HG03095 (cell line): ENCODE measurements around the gene PHF23.

ENCODE experiments used
- ATAC-seq: cut with Tn5 transposase; IDR thresholded peaks from one replicate; pipeline ENCODE4 v1.9.1; 2021; ENCODE audit warnings: moderate library complexity; ENCODE audit not compliant: unreplicated experiment

Gene PHF23

DNA sequence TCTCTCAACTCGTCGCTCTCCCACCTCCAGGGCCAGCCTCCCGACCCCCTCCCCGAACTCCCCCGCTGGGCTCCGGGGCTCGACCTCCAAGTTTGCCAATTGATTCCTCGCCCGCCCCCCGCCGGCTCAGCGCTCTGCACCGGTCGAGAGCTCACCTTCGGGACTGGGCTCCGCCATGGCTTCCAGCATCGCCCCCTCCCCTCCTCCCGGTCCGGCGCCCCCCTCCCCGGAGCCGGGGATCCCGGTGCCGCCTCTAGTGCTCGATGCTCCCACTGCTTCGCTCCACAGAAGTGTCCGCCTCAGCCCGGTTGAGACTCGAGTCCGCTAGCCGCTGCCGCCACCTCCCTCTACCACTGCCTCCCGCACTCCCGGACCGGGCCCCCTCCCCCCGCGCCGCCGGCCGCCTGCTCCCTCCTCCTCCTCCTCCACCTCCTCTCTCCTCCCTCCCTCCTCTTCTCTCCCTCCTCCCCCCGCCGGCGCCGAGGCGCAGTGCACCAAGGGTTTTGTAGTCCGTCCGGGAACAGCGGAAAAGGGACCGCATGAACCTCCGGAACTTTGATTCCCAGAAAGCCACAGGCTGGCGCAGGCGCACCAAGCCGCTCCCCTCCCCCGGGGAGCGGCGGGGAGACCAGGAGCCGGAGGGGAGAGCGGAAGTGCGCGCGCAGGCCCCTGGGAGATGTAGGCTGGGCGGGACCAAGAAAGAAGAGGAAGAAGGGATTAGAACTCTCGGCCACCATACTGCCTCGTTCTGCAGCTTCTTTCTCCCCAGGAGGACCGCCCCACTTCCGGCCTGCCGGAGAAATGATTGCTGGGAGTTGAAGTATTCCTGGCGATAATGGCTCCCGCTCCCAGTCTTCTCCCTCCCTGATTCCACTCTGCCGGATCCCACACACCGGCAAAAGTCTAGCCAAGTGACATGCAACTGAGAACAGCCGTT, at the start of gene PHF23:
Gene PHF23 (minus strand): TSS at position 367 of the 937 bp plus-strand sequence. CDS start 178 bp downstream, at position 189.
- ATAC-seq: peak; percentile 34

DNA sequence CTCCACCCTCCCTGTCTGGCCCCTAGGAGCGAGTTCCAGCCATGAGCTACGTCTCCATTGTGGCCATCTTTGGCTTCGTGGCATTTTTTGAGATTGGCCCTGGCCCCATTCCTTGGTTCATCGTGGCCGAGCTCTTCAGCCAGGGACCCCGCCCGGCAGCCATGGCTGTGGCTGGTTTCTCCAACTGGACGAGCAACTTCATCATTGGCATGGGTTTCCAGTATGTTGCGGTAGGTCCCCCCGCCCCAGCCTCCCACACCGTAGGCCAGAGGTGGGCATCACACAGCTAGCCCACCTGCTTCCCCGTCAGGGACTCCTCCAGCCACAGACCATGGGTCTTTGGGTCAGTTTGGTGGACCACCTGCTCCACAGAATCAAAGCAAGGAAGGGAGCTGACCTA, 46.4 kb upstream of the PHF23 start:
- ATAC-seq: no peak

DNA sequence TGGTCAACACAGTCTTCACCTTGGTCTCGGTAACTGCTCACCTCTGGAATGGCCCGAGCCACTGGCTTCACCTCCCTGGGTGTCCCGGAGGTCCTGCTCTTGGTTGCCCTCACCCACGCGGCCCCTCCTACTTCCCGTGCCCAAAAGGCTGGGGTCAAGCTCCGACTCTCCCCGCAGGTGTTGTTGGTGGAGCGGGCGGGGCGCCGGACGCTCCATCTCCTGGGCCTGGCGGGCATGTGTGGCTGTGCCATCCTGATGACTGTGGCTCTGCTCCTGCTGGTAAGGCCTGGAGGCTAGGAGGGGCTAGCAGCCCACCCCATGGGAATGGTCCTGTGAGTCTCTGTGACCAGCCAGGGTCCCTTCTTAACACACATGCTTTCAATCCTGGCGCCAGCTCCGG, 45.7 kb upstream of the PHF23 start:
- ATAC-seq: no peak

DNA sequence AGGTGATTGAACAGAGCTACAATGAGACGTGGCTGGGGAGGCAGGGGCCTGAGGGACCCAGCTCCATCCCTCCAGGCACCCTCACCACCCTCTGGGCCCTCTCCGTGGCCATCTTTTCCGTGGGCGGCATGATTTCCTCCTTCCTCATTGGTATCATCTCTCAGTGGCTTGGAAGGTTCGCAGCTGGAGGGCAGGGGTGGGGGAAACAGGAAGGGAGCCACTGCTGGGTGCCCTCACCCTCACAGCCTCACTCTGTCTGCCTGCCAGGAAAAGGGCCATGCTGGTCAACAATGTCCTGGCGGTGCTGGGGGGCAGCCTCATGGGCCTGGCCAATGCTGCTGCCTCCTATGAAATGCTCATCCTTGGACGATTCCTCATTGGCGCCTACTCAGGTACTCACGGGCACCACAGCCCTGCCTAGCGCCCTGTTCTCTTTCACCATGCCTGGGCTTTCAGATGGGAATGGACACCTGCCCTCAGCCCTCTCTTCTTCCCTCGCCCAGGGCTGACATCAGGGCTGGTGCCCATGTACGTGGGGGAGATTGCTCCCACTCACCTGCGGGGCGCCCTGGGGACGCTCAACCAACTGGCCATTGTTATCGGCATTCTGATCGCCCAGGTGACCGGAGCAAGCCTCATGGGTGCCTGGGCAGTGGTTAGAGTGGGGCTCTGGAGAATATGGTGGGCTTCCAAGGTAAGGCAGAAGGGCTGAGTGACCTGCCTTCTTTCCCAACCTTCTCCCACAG, 44.4 kb upstream of the PHF23 start:
- no peak for ATAC-seq

DNA sequence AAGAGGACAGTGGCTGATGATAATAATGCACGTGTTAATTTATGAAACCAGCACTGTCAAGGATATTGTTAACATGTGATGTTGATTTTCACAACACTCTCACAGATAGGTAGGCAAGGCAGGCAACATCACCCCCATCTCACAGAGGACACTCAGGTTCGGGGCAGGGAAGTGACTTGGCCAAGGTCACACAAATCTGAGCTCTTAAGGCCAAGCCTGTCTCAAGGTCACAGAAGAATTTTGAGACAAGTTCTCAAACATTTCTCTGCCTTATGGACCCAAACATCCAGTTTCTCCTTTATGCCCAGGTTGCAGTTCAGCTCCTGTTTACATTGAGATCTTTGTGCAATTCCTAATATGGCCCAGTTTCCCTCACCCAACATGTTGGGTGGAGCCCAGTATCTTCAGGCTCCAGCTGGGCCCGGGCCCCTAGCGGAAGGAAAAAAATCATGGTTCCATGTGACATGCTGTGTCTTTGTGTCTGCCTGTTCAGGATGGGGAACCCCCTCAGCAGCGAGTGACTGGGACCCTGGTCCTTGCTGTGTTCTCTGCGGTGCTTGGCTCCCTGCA, 43.6 kb upstream of the PHF23 start:
- ATAC-seq: no peak

DNA sequence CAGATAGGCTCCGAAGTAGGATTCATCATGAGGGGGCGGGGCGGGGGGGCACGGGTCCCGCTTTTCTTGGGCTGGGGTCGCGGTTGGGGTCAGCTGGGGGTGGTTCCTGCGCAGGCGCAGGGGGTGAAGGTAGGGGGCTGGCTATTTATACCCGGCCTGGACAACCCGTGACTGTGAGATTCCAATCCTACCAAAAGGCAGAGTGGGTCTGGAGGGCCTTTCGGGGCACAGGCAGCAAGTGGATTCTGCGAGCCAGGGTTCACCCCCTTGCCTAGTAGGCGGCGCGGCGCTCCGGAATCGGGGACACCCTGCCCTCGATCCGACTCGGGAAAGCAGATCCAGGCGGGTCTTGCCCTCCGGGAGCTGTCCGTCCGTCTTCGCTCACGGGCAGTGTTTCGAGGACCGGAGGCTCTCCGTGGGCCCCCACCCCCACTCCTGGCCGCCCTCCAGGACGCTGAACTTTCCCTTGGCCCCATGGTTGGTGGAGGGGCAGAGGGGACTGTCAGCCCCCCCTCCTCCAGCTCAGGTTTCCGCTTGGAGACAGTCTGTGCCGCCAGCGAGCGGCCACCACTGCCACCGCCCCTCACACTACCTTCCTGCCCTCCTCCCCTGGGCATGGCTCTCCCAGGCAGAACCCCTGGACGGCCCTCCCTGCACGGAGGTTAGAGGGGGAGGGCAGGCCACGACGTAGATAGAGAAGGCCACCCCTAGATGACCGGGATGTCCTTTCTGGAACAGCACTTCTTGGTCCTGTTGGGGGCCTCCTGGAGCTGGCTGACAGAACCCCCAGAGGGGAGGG, 42.9 kb upstream of the PHF23 start:
- no peak for ATAC-seq

DNA sequence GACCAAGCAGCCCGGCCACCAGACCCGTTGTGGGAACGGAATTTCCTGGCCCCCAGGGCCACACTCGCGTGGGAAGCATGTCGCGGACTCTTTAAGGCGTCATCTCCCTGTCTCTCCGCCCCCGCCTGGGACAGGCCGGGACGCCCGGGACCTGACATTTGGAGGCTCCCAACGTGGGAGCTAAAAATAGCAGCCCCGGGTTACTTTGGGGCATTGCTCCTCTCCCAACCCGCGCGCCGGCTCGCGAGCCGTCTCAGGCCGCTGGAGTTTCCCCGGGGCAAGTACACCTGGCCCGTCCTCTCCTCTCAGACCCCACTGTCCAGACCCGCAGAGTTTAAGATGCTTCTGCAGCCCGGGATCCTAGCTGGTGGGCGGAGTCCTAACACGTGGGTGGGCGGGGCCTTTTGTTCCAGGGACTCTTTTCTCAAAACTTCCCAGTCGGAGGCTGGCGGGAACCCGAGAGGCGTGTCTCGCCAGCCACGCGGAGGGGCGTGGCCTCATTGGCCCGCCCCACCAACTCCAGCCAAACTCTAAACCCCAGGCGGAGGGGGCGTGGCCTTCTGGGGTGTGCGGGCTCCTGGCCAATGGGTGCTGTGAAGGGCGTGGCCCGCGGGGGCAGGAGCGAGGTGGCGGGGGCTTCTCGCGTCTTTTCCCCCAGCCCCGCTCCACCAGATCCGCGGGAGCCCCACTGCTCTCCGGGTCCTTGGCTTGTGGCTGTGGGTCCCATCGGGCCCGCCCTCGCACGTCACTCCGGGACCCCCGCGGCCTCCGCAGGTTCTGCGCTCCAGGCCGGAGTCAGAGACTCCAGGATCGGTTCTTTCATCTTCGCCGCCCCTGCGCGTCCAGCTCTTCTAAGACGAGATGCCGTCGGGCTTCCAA, 42.1 kb upstream of the PHF23 start, which contains the start of gene SLC2A4:
Gene SLC2A4 (plus strand): TSS at position 645 of the 879 bp plus-strand sequence. CDS start 217 bp downstream, at position 862.
- no peak for ATAC-seq

DNA sequence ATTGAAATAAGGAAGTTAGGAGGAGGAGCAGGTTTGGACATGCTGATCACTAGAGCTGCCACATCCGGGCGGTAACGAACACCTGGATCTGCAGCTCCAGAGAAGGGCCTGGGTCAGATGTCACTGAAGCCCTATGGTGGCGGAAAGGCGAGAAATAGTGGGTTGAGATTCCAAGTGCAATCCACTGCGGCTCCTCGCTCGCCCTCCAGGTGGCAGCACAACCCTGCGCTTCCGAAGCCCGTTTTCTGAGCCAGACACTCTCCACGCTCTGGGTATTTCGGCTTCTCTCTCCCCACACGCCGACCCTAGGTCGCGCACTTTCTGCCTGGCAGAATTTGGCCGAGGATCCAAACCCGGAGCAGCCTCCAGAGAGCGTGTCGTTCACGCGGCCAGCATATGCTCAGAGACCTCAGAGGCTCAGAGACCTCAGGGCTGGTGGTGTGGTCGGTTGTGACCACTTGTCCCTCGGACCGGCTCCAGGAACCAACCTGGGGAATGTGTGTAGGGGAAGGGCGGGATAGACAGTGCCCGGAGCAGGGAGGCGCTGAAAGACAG, 41.3 kb upstream of the PHF23 start:
- ATAC-seq: peak; percentile 63

DNA sequence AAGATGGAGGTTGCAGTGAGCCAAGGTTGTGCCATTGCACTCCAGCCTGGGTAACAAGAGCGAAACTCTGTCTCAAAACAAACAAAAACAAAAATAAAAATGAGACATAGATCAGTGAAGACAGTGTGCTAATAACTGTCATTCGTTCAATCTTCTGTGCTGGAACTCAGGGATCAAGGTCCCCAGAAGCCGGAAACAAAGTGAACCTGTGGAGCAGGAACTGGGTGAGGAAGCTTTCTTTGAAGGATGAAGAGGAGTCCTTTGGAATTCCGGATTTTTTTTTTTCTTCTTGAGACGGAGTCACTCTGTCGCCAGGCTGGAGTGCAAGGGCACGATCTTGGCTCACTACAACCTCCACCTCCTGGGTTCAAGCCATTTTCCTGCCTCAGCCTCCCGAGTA, 40.2 kb upstream of the PHF23 start:
- ATAC-seq: no peak

DNA sequence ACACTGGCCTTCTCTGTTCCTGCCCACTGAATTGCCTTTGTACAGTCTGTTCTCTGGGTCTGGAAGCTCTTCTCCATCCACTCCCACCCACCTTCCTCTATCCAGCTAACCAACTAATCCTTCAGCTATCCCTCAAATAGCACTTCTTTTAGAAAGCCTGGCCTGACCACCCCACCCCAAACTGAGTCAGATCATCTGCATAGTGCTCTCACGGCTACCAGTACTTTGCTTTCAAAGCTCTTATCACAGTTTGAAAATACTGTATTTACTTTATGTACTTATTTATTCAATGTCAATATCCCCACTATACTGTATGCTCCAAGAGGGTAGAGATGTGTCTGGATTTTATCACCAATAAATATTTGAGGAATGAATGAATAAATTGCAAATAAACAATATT, 27.5 kb upstream of the PHF23 start:
- no peak for ATAC-seq

DNA sequence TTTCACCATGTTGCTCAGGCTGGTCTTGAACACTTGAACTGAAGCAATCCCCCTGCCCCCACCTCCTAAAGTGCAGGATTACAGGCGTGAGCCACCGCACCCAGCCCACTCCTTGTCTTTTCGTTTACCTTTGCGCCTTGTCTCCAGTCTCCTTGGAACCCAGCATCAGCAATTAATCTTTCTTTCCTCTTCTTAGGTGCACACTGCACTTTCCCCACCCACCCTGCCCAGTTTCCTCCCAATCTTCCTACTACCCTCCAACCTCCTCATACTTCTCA, 24.5 kb upstream of the PHF23 start:
- no peak for ATAC-seq

DNA sequence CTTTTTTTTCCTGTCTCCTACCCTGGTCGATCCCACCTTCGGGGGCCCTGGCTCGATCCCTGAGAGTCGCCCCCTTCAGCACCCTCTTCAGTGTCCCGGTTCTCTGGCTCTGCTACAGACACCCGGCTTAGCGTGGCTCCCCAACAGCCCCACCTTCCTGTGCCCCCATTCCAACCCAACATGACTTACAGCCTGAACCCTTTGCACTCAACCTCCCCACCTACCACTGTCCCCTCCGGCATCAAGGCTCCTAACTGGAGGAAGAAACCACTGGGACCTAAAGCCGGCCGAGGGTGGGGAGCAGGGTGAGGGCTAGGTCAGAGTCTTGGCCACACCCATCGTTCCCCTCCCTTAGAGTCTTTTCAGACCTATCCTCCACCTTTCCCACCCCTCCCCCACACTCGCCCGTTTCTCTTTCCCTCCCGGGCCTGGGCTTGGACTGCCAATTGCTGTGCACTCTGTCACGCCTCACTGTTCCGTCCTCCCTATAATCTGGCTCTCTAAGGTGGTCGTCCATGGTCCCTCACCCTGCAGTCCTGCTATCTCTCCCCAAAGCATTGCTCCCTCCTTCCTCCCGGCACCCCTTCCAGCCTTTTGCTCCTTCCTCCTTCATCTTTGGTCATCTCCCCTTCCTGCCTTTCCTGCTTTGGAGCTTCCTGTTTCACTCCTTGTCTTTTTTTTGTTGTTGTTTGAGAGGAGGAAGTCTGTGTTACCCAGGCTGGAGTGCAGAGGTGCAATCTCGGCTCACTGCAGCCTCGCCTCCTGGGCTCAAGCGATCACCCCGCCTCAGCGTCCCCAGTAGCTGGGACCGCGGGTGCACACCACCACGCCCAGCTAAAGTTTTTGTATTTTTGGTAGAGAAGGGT, 23.9 kb upstream of the PHF23 start:
- ATAC-seq: no peak

DNA sequence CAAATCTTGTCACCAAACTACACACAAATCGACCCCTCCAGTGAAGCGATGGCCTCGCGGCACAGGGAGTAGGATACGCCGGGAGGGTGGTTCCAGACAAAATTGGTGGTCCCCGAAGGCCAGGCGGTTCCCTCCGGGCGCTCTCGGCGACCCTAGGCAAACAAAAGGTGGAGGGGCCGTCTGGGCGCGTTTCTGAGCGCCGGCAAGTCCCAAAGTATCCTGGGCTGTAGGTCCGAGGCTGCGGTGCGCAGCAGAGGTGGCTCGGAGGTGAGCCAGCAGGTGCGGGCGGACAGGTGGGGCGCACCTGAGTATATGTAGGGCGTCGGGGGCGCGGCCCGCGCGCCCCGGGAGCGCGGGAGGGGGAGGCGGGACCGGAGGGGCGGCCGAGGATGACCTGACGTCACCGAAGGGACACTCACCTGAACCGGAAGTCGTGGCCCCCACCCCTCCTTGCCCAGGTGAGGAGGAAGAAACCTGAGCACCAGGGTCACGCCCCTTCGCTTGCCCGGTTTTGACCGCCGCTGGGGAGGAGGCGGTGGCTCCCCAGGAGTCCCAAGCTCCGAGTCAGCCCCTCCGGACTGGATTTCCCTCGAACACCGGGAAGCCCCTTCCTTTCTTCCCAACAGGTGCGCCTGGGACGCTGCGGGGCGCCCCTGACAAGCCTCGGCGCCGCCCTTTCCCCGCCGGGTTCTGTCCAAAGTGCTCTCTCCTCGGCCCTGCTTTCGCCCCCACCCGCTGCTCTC, 23.1 kb upstream of the PHF23 start, which contains the start of gene CLDN7:
Gene CLDN7 (minus strand): TSS at position 287 of the 743 bp plus-strand sequence. CDS start 435 bp downstream, outside the sequence.
- ATAC-seq: no peak

DNA sequence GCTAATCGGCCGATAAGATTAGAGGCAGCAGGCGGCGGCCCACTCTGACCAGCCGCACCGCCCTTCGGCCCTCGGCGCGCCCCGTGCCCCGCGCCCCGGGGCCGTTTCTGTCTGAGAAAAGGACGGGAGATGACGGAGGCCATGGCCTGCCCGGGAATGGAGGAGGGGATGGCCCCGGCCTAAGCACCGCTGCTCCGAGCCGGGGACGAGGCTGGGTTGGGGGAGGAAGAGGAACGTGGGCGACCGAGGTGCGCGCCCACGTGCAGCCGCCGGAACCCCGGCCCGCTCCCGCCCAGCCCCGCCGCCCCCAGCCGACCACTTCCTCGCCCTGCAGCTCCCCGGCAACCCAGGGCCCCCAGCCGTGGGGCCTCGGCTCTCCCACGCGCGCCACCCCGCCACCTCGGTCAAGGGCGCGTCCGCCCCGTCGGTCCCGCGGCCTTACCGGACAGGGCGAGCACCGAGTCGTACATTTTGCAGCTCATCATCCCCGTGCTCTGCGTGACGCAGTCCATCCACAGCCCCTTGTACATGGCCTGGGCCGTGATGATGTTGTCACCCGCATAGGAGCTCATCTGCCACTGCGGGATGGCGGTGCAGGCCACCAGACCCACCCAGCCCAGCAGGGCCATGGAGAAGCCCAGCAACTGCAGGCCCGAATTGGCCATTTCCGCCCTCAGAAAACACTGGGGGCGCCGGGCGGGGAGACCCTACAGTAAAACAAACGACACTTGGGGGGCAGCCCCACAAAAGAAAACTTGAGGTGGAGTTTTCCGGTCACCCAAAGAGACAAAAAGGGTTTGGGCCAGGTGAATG, 22.3 kb upstream of the PHF23 start:
- no peak for ATAC-seq

DNA sequence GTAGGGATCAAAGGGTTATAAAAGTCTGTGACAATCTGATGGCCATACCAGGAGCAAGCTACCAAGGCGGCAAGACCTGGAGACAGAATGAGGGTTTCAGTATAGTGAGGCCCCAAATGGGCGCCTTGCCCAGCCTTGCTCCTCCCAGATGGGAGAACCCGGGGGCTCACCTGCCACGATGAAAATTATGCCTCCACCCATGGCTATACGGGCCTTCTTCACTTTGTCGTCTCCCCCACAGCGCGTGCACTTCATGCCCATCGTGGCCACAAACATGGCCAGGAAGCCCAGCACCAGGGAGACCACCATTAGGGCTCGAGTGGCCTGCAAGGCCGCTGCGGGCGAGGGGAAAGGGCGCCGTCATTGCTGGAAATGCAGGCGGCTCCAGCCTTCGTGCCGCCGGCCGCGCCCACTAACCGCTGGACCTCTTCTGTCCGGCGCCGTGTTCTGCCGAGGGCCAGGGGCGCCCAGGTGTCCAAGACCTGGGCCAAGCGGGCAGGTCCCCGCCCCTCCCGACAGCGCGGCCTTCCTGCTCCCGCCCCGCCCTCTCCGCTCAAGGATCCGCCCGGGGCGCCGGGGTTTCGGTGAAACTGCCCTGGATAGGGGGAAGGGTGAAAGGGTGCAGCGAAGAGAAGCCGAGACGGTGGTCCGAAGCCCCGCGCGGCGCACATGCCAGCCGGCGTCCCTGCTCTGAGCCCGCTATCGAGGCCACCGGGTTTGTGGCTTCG, 21.6 kb upstream of the PHF23 start:
- ATAC-seq: no peak

DNA sequence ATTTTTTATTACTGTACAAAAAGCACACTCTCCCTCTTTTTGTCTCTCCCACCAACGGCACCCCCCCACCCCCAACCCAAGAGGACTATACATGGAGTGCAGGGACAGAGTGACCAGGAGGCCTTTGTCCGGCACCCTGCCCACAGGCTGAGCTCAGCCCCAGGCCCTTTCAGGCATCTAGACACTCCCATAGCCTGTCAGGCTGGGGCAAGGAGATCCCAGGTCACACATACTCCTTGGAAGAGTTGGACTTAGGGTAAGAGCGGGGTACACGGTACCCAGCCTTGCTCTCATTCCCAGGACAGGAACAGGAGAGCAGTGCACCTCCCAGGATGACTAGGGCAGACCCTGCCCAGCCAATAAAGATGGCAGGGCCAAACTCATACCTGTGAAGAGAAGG, 20.9 kb upstream of the PHF23 start:
- no peak for ATAC-seq

DNA sequence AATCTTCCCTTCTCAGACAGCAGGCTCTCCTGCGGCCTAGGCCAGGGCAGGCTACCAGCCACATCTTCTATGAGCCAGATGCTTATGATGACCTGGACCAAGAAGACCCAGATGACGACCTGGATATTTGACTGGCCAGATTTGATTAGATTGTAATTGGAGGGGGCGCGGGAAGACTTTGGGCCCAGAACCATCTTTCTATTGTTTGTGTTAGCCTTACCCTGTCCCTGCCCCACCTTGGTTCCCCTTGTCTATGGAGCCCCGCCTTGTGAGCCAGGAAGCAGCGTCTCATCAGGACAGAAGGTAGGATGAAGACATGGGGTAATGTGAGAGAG, 20.3 kb upstream of the PHF23 start:
- ATAC-seq: no peak
